Activated T-cell treated with anti-CD3 and anti-CD28 coated beads, Interleukin-2, amount 50 U/mL, for 72 hours (primary cell): ENCODE results near the gene TLR5. TPM values are rescaled to one million over a fixed set of nuclear protein-coding genes. Genes with fewer than 3 reads are reported as not detected.

Experiments
- ATAC-seq, 2 donors: fragments of 150-1000 bp; cut with Tn5 transposase; replicated peaks in 1 of 2; 2 replicates each; pipeline ENCODE4 v1.10.0; 2021; ENCODE audit warnings: moderate library complexity in 2 of 2, mild to moderate bottlenecking in 1 of 2
- DNase-seq, 2 donors: peaks; one replicate each; pipeline ENCODE4 v3.0.0; 2021 to 2022; ENCODE audit warnings: mixed read lengths in 1 of 2
- H3K27ac Mint-ChIP-seq: one replicate; pipeline ENCODE4 v1.8.0; 2022; ENCODE audit warnings: mild to moderate bottlenecking, moderate library complexity, mixed read lengths
- H3K27me3 Mint-ChIP-seq: one replicate; pipeline ENCODE4 v1.8.0; 2022; ENCODE audit warnings: low read depth, mixed read lengths
- H3K36me3 Mint-ChIP-seq, 2 donors: one replicate each; pipeline ENCODE4 v1.8.0; 2022; ENCODE audit warnings: mixed read lengths in 2 of 2, mild to moderate bottlenecking in 1 of 2; ENCODE audit not compliant: insufficient read depth in 2 of 2
- H3K4me1 Mint-ChIP-seq: one replicate; pipeline ENCODE4 v1.8.0; 2022; ENCODE audit warnings: low read depth, mixed read lengths
- H3K4me3 Mint-ChIP-seq, 2 donors: one replicate each; pipeline ENCODE4 v1.8.0; 2022; ENCODE audit warnings: mild to moderate bottlenecking in 2 of 2, mixed read lengths in 2 of 2, moderate library complexity in 2 of 2
- H3K9me3 Mint-ChIP-seq, 2 donors: one replicate each; pipeline ENCODE4 v1.8.0; 2022; ENCODE audit warnings: mixed read lengths in 2 of 2
- total RNA-seq, 2 donors: library from RNA; stranded (reverse); gene quantifications; one replicate each; pipeline ENCODE4 v1.2.3, GENCODE V29; 2022

The TLR5 gene
- total RNA-seq, 2 donors from 2014 or later, result 0.60 to 1.4 TPM

- peak; percentile 23 for ATAC-seq
- DNase-seq, result peak; percentile 30 to 38
- no peak overlapping the region for H3K27ac Mint-ChIP-seq
Measured at GRCh38 chr1:223143537-223144248, 645 bp upstream of the TLR5 start.

DNA sequence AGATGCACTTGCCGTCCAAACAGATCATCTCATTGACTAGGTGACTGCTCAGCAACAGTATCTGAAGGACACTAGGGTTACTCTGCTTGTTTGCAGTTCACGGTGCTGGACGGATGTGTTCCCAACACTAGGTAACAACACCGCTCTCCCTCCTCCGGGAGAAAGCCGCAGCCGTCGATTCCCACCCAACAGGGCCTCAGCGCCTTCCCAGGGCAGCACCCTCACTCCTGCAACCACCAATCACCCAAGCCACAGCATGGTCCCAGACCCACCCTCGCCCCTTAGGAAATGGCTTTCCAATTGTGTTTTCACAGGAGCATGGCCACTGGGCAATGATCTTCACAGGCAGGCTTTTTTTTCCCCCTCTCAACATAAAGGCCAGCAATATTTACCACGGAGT is 779 bp downstream of the TLR5 start:
- Mint-ChIP-seq H3K27me3 (no peaks in the 10 kb centered on the region), H3K9me3 (peaks cover 2 to 7% of the 10 kb centered on the region in 2 donors), H3K27ac (no peak overlapping the region), H3K4me1 (peaks cover 14% of the 10 kb centered on the region), H3K36me3 (no peaks in the 10 kb centered on the region), H3K4me3 (peak overlapping the region; percentile 78 to 80)
- DNase-seq, result no peak
- no peak for ATAC-seq

More at GRCh38 chr1:223143537-223144248, 645 bp upstream of the TLR5 start:
- peak overlapping the region; percentile 78 to 80 for H3K4me3 Mint-ChIP-seq
- H3K4me1 Mint-ChIP-seq, result peaks cover 14% of the 10 kb centered on the region
- no peaks in the 10 kb centered on the region for H3K36me3 Mint-ChIP-seq
- peaks cover 6 to 7% of the 10 kb centered on the region in 2 donors for H3K9me3 Mint-ChIP-seq
- H3K27me3 Mint-ChIP-seq, result no peaks in the 10 kb centered on the region

DNA sequence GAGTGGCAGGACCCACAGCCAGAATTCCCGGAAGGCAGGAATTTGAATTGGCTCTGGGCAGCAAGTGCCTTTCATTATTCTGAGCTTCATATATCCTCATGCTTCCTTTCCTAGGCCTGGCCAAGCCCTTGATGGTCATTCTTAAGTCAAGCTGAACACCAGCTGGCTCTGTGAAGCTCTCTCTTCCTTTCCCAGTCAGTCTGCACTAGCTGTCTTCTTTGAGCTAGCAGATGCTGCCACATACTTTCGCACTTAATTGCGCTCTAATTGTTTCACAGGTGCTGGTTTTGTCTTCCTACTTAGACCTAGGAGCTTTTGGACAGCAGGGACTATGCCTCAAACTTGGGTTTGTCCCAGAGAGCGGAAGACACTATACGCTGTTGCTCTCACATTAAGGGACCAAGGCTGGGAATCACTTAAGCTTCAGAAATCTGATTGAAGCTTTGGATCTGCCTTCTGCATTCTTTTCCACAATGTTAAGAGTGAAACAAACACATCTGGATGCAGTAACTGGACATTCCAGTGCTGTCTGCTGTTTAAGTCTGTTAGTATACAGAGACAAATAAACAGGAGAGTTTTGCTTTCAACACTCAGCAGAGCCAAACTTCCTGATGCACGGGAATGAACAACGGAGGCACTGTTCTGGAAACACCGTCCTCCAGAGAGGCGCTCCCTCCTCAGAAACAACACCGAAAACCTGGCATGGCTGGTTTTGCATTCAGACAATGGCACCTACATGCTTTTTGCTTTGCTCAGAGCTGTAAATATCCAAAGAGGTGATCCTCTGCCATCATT is 2.2 kb downstream of the TLR5 start:
- Mint-ChIP-seq H3K4me1 (peaks cover 14% of the 10 kb centered on the region), H3K27ac (no peak overlapping the region), H3K4me3 (no peak overlapping the region), H3K27me3 (no peaks in the 10 kb centered on the region), H3K9me3 (no peaks in the 10 kb centered on the region), H3K36me3 (no peaks in the 10 kb centered on the region)
- ATAC-seq (no peak), DNase-seq (no peak)

DNA sequence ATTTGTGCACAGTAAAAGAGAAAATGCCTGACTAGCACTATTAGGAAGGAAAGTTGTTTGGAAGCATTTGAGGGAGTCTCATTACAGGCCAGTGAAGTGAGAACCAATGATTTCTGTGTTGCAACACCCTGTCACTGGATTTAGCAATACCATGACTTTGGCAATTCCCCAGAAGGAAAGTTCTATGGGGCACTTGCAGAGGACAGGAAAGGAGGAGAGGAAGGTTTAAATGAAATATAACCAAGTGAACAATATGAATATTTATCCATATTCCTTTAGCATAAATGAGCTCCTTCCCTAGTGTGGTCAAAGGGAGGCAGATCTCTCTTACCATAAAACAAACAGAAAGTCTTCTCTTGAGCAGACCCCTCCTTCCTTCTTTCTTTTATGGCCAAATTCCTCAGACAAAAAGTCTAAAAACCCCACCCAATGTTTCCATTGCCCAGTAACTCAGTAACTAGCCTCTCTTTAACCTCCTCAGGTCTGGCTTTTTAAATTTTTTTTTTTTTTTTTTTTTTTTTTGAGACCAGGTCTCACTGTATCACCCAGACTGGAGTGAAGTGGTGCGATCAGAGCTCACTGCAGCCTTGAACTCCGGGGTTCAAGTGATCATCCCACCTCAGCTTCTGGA is 5.5 kb downstream of the TLR5 start:
- H3K9me3 Mint-ChIP-seq, result no peaks in the 10 kb centered on the region
- no peak overlapping the region for H3K27ac Mint-ChIP-seq
- H3K27me3 Mint-ChIP-seq, result peaks cover 12% of the 10 kb centered on the region
- peaks cover 14% of the 10 kb centered on the region for H3K4me1 Mint-ChIP-seq
- no peak overlapping the region for H3K4me3 Mint-ChIP-seq
- DNase-seq (no peak), ATAC-seq (no peak)
- H3K36me3 Mint-ChIP-seq, result no peaks in the 10 kb centered on the region

GRCh38 chr1:223136086-223136485 is 7.0 kb downstream of the TLR5 start:
- Mint-ChIP-seq H3K9me3 (no peaks in the 10 kb centered on the region), H3K4me3 (no peak overlapping the region), H3K36me3 (no peaks in the 10 kb centered on the region), H3K27ac (no peak overlapping the region), H3K4me1 (peaks cover 14% of the 10 kb centered on the region), H3K27me3 (peaks cover 20% of the 10 kb centered on the region)
- no peak for DNase-seq
- no peak for ATAC-seq

DNA sequence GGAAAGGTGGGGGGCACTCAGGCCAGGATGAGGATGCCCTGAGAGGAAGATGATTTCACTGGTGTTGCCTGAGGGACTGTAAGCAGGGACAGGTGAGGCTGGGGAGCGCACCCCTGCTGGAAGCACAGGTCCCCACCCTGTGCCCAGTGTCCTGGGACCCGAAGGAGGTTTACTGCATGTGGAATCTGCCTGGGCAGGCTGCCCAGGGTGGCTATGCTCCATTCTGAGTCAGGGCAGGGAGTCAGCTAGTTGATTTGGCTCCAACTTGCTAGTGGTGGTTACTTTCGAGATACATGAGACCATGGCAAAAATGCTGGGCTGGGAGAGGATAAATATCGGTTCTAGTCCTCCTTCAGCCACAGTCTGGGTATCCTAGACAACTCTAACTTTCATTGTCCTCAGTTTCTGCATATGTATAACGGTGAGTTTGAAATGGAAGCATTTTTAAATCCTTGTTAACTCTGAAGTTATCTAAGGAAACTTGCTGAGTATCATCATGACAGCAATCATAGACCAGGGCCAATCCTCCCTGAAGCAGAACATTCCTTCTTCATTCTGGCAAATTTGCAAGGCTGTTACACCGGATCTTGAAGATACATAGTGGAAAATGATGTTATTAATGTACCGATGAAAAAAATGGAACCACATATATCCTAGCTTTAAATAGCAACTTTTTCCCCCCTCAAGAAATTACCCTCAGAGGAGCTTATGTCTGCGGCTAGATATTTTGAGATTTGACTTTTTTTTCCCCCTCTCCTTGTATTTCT is 7.7 kb downstream of the TLR5 start:
- DNase-seq, result no peak
- Mint-ChIP-seq H3K27ac (no peak overlapping the region), H3K36me3 (no peaks in the 10 kb centered on the region), H3K27me3 (peaks cover 27% of the 10 kb centered on the region), H3K4me3 (no peak overlapping the region), H3K9me3 (no peaks in the 10 kb centered on the region), H3K4me1 (peaks cover 14% of the 10 kb centered on the region)
- no peak for ATAC-seq

DNA sequence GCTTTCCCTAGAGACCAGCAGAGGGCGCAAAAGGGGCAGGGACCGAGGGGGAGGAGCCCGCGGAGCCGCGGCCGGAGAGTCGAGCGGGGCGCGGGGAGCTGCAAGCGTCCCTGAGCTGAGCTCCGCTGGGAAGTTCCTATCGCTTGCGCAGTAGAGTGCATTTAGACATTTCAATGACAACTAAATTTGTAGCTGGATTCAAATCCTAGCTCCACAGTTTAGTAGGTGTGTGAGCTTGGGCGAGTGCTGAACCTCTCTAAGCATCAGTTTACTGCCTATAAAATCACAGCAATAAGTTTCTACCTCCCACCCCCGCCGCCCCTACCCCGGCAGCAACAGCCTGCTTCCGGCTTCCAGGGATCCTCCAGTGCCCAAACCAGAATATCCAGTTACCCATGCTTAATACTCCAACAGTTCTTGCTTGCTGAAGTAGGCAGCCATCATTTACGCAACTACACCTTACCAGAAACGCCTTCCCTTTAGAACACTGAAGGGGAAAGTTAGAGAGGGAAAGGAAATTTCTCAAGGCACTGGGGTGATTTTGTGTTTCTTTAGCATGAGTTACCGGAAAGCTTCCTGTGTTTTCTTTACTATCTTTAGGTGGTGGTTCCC is 9.1 kb downstream of the TLR5 start:
- Mint-ChIP-seq H3K9me3 (no peaks in the 10 kb centered on the region), H3K36me3 (no peaks in the 10 kb centered on the region), H3K27me3 (peaks cover 35% of the 10 kb centered on the region), H3K4me1 (peaks cover 20% of the 10 kb centered on the region), H3K4me3 (peak overlapping the region; percentile 54 to 63), H3K27ac (no peak overlapping the region)
- DNase-seq (peak; percentile 79 to 84), ATAC-seq (peak; percentile 86 to 87)

DNA sequence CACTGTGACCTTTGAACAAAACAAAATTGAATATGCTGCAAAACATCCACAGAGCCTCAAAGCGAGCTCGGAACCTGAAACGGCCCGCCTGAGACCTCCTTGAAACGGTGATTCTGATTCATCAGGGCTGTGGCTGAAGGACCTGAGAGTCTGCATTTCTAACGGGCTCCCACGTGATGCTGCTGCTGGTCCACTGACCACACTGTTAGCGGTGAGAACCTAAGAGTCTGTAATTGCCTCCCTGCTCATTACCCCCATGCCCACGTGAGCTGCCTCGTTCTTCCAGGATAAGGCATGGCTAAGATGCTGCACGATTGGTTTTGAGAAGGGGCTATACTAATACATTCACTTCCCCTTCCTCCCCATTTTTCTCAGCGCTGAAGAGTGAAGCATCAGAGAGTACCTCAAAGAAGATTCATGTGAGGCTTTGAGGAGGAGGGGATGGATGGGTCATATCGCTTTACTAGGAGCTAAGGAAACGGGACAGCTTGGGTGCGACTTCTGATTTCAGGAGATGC is 9.7 kb downstream of the TLR5 start:
- ATAC-seq (peak; percentile 19 to 25), DNase-seq (no peak)
- Mint-ChIP-seq H3K9me3 (no peaks in the 10 kb centered on the region), H3K4me3 (peak overlapping the region; percentile 54 to 63), H3K27me3 (peaks cover 37% of the 10 kb centered on the region), H3K4me1 (peaks cover 21% of the 10 kb centered on the region), H3K27ac (no peak overlapping the region), H3K36me3 (no peaks in the 10 kb centered on the region)

DNA sequence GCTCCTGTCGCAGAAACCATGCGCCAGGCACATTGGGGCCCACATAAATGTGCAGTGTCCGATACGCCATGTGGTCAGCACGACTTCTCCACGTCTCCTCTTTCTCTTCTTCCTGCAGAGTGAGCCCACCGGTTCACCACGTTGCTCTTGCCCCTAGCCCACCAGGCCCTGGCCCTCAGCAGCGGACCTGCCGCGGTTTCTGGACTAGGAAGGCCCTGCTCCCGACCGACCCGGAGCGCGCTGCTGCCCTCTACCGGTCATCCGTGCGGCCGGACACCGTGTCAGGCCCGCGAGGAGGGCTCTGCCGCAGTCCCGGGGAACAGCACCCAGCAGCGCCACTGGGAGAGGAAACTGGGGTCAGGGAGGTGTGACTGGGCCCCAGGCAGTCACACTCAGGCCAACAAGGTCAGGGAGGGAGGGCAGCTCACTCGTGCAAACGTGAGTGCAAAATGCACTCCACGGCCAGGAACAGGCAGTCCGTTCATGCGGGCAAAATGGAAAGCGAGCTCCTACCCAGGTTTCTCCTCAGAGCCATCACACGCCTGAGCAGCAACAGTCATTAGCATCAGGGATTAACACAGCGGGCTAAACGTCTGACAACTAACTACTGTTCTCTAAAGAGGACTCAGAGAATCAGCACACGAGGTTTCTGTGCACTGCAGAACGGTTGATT is 13.7 kb downstream of the TLR5 start:
- DNase-seq (peak; percentile 73 to 77), ATAC-seq (peak; percentile 76 to 78)
- peaks cover 28% of the 10 kb centered on the region for H3K27me3 Mint-ChIP-seq
- no peaks in the 10 kb centered on the region for H3K36me3 Mint-ChIP-seq
- peak overlapping the region; percentile 9 to 66 for H3K4me3 Mint-ChIP-seq
- no peaks in the 10 kb centered on the region for H3K9me3 Mint-ChIP-seq
- no peak overlapping the region for H3K27ac Mint-ChIP-seq
- H3K4me1 Mint-ChIP-seq, result peaks cover 19% of the 10 kb centered on the region

- H3K4me1 Mint-ChIP-seq, result peaks cover 15% of the 10 kb centered on the region
- DNase-seq, result no peak
- ATAC-seq, result no peak
- H3K27me3 Mint-ChIP-seq, result peaks cover 23% of the 10 kb centered on the region
- no peaks in the 10 kb centered on the region for H3K9me3 Mint-ChIP-seq
- H3K36me3 Mint-ChIP-seq, result no peaks in the 10 kb centered on the region
- no peak overlapping the region for H3K27ac Mint-ChIP-seq
- H3K4me3 Mint-ChIP-seq, result no peak overlapping the region
Measured at GRCh38 chr1:223126741-223127140, 16.3 kb downstream of the TLR5 start.

DNA sequence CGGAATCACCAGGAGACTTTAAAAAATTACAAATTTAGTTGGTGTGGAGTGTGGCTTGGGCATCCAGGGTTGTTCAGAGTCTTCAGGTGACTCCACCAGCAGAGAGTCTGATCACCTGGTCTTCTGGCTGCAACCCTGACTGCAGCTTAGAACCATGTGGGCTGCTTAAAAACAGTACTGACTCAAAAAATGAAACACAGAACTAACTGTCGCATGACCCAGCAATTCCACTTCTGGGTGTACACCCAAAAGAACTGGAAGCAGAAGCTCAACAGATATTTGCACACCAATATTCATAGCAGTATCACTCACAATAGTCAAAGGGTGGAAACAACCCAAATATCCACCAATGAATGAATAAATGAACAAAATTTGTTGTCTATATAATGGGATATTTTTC is 17.3 kb downstream of the TLR5 start:
- Mint-ChIP-seq H3K27ac (no peak overlapping the region), H3K27me3 (peaks cover 14% of the 10 kb centered on the region), H3K9me3 (no peaks in the 10 kb centered on the region), H3K4me1 (peaks cover 15% of the 10 kb centered on the region), H3K4me3 (no peak overlapping the region), H3K36me3 (no peaks in the 10 kb centered on the region)
- DNase-seq (no peak), ATAC-seq (peak; percentile 31 to 42)
